ENCODE results near the gene DOCK4. TPM values are rescaled to one million over a fixed set of nuclear protein-coding genes. Genes with fewer than 3 reads are reported as not detected.
"Not testable (repeated sequence)": the region's sequence is repeated elsewhere in the genome, so short reads cannot be mapped to it uniquely, and the experiment has no call there.

The DOCK4 gene
- polyA plus RNA-seq, 1 donor (not counting 4 experiments of a cell fraction or from before 2014, with no cell fraction given): 13.9 TPM

GRCh38 chr7:112252141-112252540 lies 45.9 kb upstream of the DOCK4 start:
- Histone ChIP-seq H3K9me3 (ENCODE audit: control insufficient read depth, low read depth, low read length) (no peaks in the 10 kb centered on the region), H2AFZ (ENCODE audit: control insufficient read depth, low read length) (no peak overlapping the region), H3K27ac (ENCODE audit: control insufficient read depth, insufficient read depth, low read length) (no peak overlapping the region), H3K4me1 (ENCODE audit: control insufficient read depth, extremely low read depth, insufficient read depth, low read length) (peaks cover 6% of the 10 kb centered on the region), H3K9ac (ENCODE audit: control insufficient read depth, extremely low read depth, insufficient read depth, low read length) (no peak overlapping the region), H3K4me3 (ENCODE audit: control insufficient read depth in 2 of 3, extremely low read depth in 1 of 3, insufficient read depth in 2 of 3, low read depth in 1 of 3, low read length in 3 of 3) (no peak overlapping the region), H3K36me3 (ENCODE audit: control insufficient read depth in 2 of 2, extremely low read depth in 1 of 2, insufficient read depth in 2 of 2, low read length in 2 of 2) (no peaks in the 10 kb centered on the region), H3K4me2 (ENCODE audit: control insufficient read depth, extremely low read depth, insufficient read depth, low read depth, low read length) (no peak overlapping the region), H3K9me1 (ENCODE audit: control insufficient read depth, extremely low read depth, insufficient read depth, low read length) (no peaks in the 10 kb centered on the region), H4K20me1 (ENCODE audit: control insufficient read depth, extremely low read depth, insufficient read depth, low read length) (no peaks in the 10 kb centered on the region), H3K27me3 (ENCODE audit: control insufficient read depth, extremely low read depth, insufficient read depth, low read length) (no peaks in the 10 kb centered on the region), H3K79me2 (ENCODE audit: control insufficient read depth, insufficient read depth, low read length) (no peaks in the 10 kb centered on the region)
- DNase-seq (ENCODE audit: low read depth, low spot score) (no peak), FAIRE-seq (no peak)
- no peak for TF ChIP-seq EZH2 (IDR thresholded peaks at IDR 0.05; ENCODE audit: low read length)
- TF ChIP-seq, protein P1, sequence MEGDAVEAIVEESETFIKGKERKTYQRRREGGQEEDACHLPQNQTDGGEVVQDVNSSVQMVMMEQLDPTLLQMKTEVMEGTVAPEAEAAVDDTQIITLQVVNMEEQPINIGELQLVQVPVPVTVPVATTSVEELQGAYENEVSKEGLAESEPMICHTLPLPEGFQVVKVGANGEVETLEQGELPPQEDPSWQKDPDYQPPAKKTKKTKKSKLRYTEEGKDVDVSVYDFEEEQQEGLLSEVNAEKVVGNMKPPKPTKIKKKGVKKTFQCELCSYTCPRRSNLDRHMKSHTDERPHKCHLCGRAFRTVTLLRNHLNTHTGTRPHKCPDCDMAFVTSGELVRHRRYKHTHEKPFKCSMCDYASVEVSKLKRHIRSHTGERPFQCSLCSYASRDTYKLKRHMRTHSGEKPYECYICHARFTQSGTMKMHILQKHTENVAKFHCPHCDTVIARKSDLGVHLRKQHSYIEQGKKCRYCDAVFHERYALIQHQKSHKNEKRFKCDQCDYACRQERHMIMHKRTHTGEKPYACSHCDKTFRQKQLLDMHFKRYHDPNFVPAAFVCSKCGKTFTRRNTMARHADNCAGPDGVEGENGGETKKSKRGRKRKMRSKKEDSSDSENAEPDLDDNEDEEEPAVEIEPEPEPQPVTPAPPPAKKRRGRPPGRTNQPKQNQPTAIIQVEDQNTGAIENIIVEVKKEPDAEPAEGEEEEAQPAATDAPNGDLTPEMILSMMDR (optimal IDR thresholded peaks at IDR 0.05 in 1 of 3, IDR thresholded peaks at IDR 0.05 in 1 of 3, conservative IDR thresholded peaks at IDR 0.05 in 1 of 3; ENCODE audit: extremely low read depth in 1 of 3, insufficient read depth in 2 of 3, low read length in 3 of 3): no peak
- dilution Hi-C loops (cut with MboI; ENCODE audit: extremely low pct_ligation_motif_present, low sequenced_read_pairs): no loop called here

DNA sequence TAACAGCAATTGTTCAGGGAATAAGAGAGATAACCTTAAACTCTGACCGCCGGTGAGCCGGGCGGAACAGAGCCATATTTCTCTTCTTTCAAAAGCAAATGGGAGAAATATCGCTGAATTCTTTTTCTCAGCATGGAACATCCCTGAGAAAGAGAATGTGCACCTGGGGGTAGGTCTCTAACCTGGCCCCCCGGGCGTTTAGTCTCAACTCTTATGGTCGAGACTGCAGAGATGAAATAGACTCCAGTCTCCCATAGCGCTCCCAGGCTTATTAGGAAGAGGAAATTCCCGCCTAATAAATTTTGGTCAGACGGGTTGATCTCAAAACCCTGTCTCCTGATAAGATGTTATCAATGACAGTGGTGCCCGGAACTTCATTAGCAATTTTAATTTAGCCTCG lies 43.8 kb upstream of the DOCK4 start:
- H3K27me3 ChIP-seq (ENCODE audit: control insufficient read depth, extremely low read depth, insufficient read depth, low read length); H3K27ac ChIP-seq (ENCODE audit: control insufficient read depth, insufficient read depth, low read length); dilution Hi-C loops (cut with MboI; ENCODE audit: extremely low pct_ligation_motif_present, low sequenced_read_pairs); H3K36me3 ChIP-seq (ENCODE audit: control insufficient read depth in 2 of 2, extremely low read depth in 1 of 2, insufficient read depth in 2 of 2, low read length in 2 of 2); H3K9ac ChIP-seq (ENCODE audit: control insufficient read depth, extremely low read depth, insufficient read depth, low read length); DNase-seq (ENCODE audit: low read depth, low spot score); H3K79me2 ChIP-seq (ENCODE audit: control insufficient read depth, insufficient read depth, low read length); H3K4me3 ChIP-seq (ENCODE audit: control insufficient read depth in 2 of 3, extremely low read depth in 1 of 3, insufficient read depth in 2 of 3, low read depth in 1 of 3, low read length in 3 of 3); FAIRE-seq; H2AFZ ChIP-seq (ENCODE audit: control insufficient read depth, low read length); H3K4me1 ChIP-seq (ENCODE audit: control insufficient read depth, extremely low read depth, insufficient read depth, low read length); H3K9me1 ChIP-seq (ENCODE audit: control insufficient read depth, extremely low read depth, insufficient read depth, low read length); H3K4me2 ChIP-seq (ENCODE audit: control insufficient read depth, extremely low read depth, insufficient read depth, low read depth, low read length); H3K9me3 ChIP-seq (ENCODE audit: control insufficient read depth, low read depth, low read length); H4K20me1 ChIP-seq (ENCODE audit: control insufficient read depth, extremely low read depth, insufficient read depth, low read length): not testable (repeated sequence)

- Histone ChIP-seq H3K9me3 (ENCODE audit: control insufficient read depth, low read depth, low read length) (no peaks in the 10 kb centered on the region), H3K4me3 (ENCODE audit: control insufficient read depth in 2 of 3, extremely low read depth in 1 of 3, insufficient read depth in 2 of 3, low read depth in 1 of 3, low read length in 3 of 3) (no peak overlapping the region), H4K20me1 (ENCODE audit: control insufficient read depth, extremely low read depth, insufficient read depth, low read length) (no peaks in the 10 kb centered on the region), H3K9me1 (ENCODE audit: control insufficient read depth, extremely low read depth, insufficient read depth, low read length) (no peaks in the 10 kb centered on the region), H3K4me1 (ENCODE audit: control insufficient read depth, extremely low read depth, insufficient read depth, low read length) (peaks cover 6% of the 10 kb centered on the region), H3K79me2 (ENCODE audit: control insufficient read depth, insufficient read depth, low read length) (no peaks in the 10 kb centered on the region), H3K36me3 (ENCODE audit: control insufficient read depth in 2 of 2, extremely low read depth in 1 of 2, insufficient read depth in 2 of 2, low read length in 2 of 2) (peaks cover 0 to 2% of the 10 kb centered on the region in 2 experiments), H3K27ac (ENCODE audit: control insufficient read depth, insufficient read depth, low read length) (no peak overlapping the region), H3K4me2 (ENCODE audit: control insufficient read depth, extremely low read depth, insufficient read depth, low read depth, low read length) (peak overlapping the region; percentile 8), H3K27me3 (ENCODE audit: control insufficient read depth, extremely low read depth, insufficient read depth, low read length) (no peaks in the 10 kb centered on the region), H3K9ac (ENCODE audit: control insufficient read depth, extremely low read depth, insufficient read depth, low read length) (no peak overlapping the region), H2AFZ (ENCODE audit: control insufficient read depth, low read length) (no peak overlapping the region)
- DNase-seq (ENCODE audit: low read depth, low spot score) (no peak), FAIRE-seq (no peak)
- dilution Hi-C loops (cut with MboI; ENCODE audit: extremely low pct_ligation_motif_present, low sequenced_read_pairs): no loop called here
- TF ChIP-seq, protein P1 (optimal IDR thresholded peaks at IDR 0.05 in 1 of 3, IDR thresholded peaks at IDR 0.05 in 1 of 3, conservative IDR thresholded peaks at IDR 0.05 in 1 of 3; ENCODE audit: extremely low read depth in 1 of 3, insufficient read depth in 2 of 3, low read length in 3 of 3): no peak
- no peak for TF ChIP-seq EZH2 (IDR thresholded peaks at IDR 0.05; ENCODE audit: low read length)
These were observed 42.4 kb upstream of the DOCK4 start for GRCh38 chr7:112248598-112248997.
